ENCODE data around the gene B9D1. TPM values are rescaled to one million over a fixed set of nuclear protein-coding genes. Genes with fewer than 3 reads are reported as not detected.
A peak's percentile ranks its signal among the peaks of the same experiment; 100 is the strongest.

The B9D1 gene
- total RNA-seq, 2 donors from 2014 or later, result 18.7 to 24.6 TPM

DNA sequence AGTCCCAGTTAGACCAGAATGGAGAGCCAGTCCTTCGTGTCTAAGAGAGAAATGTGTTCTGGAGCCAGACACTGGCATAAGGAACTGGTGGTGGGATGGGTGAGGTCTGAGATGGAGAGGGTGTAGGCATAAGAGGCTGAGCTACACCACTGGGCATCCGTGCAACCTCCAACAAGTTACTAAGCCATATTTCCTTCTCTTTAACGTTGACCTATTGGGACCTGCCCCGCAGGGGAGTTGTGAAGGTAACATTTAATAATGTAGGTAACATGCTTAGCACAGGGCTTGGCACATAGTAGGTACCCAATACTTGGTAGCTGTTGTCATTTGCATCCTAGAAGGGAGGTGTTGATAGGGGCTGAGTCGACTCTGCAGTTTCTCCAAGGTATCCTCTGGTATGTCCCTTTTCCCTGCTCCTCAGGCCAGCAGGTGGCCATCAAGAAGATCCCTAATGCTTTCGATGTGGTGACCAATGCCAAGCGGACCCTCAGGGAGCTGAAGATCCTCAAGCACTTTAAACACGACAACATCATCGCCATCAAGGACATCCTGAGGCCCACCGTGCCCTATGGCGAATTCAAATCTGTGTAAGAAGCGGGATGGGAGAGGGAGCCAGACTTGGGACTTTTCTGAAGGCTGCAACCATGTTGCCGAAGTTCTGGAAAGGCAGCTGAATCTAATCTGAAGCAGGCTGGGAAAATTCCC lies 17.0 kb upstream of the B9D1 start:
- H3K4me3 ChIP-seq, result peak overlapping the region; percentile 91 to 98
- H3K9me3 ChIP-seq, result no peaks in the 10 kb centered on the region
- peaks cover 46% of the 10 kb centered on the region for H3K36me3 ChIP-seq
- no peak for DNase-seq (ENCODE audit: low spot score)
- TF ChIP-seq, protein P1, sequence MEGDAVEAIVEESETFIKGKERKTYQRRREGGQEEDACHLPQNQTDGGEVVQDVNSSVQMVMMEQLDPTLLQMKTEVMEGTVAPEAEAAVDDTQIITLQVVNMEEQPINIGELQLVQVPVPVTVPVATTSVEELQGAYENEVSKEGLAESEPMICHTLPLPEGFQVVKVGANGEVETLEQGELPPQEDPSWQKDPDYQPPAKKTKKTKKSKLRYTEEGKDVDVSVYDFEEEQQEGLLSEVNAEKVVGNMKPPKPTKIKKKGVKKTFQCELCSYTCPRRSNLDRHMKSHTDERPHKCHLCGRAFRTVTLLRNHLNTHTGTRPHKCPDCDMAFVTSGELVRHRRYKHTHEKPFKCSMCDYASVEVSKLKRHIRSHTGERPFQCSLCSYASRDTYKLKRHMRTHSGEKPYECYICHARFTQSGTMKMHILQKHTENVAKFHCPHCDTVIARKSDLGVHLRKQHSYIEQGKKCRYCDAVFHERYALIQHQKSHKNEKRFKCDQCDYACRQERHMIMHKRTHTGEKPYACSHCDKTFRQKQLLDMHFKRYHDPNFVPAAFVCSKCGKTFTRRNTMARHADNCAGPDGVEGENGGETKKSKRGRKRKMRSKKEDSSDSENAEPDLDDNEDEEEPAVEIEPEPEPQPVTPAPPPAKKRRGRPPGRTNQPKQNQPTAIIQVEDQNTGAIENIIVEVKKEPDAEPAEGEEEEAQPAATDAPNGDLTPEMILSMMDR (IDR thresholded peaks at IDR 0.05), result no peak
- H3K4me1 ChIP-seq, result peaks cover 0 to 29% of the 10 kb centered on the region in 2 donors
- no peaks in the 10 kb centered on the region for H3K27me3 ChIP-seq
- peak overlapping the region; percentile 95 for H3K27ac ChIP-seq

DNA sequence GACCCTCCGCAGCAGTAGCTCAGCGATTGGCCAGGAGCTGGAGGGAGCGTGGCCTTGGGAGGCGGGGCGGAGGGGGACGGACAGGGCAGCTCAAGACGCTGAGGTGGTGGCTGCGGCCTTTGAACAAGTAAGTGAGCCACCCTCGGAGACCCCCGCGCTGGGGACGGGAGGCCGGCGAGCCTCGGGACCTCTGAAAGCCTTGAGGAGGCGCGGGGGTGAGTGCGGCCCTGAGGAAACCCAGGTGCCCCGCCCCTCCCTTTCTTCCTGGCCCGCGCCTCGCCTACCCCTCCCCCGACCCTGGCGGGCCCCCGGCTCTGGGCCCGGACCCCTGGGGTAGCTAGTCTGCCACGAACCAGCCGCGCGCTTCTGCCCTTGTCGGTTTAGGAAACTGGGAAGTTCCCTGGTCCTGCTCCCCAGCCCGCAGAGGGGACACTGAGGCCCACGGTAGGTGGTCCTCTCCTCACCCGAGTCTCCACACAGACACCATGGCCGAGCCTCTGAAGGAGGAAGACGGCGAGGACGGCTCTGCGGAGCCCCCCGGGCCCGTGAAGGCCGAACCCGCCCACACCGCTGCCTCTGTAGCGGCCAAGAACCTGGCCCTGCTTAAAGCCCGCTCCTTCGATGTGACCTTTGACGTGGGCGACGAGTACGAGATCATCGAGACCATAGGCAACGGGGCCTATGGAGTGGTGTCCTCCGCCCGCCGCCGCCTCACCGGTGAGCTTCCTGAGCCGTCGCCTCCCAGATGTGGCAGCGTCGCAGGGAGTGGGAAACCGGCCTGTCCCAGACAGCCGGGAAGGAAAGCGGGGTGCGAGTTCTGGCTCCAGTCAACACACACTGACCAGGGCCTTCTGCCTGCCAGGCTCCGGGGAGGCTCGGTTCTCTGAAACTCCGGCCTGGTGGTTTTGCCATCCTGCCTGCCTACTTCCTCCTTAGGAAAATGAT lies 16.2 kb upstream of the B9D1 start, which contains the start of gene MAPK7:
Gene MAPK7 (plus strand): TSS at position 83 of the 945 bp plus-strand sequence. CDS start 403 bp downstream, at position 486.
- Histone ChIP-seq H3K9me3 (no peaks in the 10 kb centered on the region), H3K27ac (peak within 1 kb of the TSS; percentile 95), H3K4me1 (peaks cover 0 to 21% of the 10 kb centered on the region in 2 donors), H3K27me3 (no peaks in the 10 kb centered on the region), H3K36me3 (peaks cover 42% of the 10 kb centered on the region), H3K4me3 (peak within 1 kb of the TSS; percentile 91 to 98)
- no peak for DNase-seq (ENCODE audit: low spot score)
- TF ChIP-seq, protein P1 (IDR thresholded peaks at IDR 0.05), result no peak

DNA sequence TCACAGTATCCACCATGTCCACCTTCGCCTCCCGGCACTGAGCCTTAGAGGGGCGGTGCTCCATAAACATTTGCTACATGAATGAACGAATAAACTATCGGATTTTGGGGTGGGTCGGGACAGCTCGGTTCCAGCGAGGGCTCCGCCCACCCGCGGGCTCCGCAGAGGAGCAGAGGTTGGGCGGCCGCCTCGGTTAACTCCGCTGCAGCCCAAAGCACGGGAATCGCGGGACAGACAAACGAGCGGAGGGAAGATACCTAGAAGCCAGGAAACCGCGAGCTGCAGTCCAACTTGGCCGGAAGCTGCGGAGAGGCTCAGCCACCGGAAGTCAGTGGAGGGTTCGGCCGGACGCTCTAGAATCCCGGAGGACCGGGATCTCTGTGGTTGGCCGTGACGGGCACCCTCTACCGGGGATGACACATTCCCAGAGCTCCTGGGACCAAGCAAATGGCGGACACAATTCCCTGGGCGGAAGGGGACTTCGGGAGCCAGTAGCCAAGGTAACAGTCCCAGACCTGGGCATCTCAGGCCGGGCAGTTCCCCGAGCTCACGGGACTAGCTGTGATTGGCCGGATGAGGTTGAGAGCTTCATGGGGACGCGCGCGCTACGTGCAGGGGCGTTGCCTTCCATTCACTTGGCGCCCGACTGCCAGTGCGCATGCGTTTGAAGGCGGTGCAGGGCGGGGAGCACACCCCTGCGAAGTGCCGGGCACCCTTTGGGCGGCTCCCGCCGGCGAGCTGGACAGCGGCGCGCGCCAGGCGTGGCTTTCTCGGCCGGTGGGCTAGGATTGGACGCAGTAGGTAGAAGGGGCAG lies 15.3 kb upstream of the B9D1 start:
- no peaks in the 10 kb centered on the region for H3K9me3 ChIP-seq
- no peaks in the 10 kb centered on the region for H3K27me3 ChIP-seq
- peak; percentile 99 for DNase-seq (ENCODE audit: low spot score)
- H3K36me3 ChIP-seq, result peaks cover 33% of the 10 kb centered on the region
- TF ChIP-seq, protein P1 (IDR thresholded peaks at IDR 0.05), result no peak
- H3K4me3 ChIP-seq, result peak overlapping the region; percentile 91 to 98
- H3K4me1 ChIP-seq, result peaks cover 0 to 20% of the 10 kb centered on the region in 2 donors
- H3K27ac ChIP-seq, result peak overlapping the region; percentile 95

DNA sequence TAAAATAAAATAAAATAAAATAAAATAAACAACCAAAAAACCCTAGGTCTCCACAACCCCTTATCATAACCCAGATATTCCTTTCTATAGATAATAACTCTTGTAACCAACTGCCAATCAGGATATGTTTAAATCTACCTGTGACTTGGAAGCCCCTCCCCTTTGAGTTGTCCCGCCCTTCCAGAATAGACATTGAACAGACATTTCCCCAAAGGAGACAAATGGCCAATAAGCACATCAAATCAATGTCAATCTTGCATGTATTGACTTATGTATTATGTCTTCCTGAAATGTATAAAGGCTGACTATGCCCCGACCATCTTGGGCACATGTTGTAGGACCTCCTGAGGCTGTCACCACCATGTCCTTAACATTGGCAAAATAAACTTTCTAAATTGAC lies 14.3 kb upstream of the B9D1 start:
- TF ChIP-seq, protein P1 (IDR thresholded peaks at IDR 0.05), result no peak
- H3K27me3 ChIP-seq, result no peaks in the 10 kb centered on the region
- peak overlapping the region; percentile 95 for H3K27ac ChIP-seq
- peaks cover 23% of the 10 kb centered on the region for H3K36me3 ChIP-seq
- peaks cover 0 to 23% of the 10 kb centered on the region in 2 donors for H3K4me1 ChIP-seq
- H3K9me3 ChIP-seq, result no peaks in the 10 kb centered on the region
- peak overlapping the region; percentile 91 to 98 for H3K4me3 ChIP-seq
- DNase-seq (ENCODE audit: low spot score), result no peak

DNA sequence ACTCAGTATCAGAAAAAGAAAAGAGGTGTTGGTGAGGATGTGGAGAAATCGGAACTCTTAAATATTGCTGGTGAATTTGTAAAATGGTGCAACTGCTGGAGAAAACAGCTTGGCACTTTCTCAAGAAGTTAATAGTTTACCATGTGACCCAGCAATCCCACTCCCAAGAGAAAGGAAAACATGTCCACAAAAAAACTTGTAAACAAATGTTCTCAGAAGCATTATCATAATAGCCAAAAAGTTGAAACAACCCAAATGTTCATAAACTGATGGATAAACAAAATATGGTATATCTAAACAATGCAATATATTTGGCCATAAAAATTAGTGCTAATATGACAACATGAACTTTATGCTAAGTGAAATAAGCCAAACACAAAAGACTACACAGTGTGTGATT lies 13.2 kb upstream of the B9D1 start:
- TF ChIP-seq, protein P1 (IDR thresholded peaks at IDR 0.05), result no peak
- Histone ChIP-seq H3K4me1 (peaks cover 0 to 31% of the 10 kb centered on the region in 2 donors), H3K4me3 (no peak overlapping the region), H3K27me3 (no peaks in the 10 kb centered on the region), H3K9me3 (no peaks in the 10 kb centered on the region), H3K27ac (no peak overlapping the region), H3K36me3 (peaks cover 12% of the 10 kb centered on the region)
- no peak for DNase-seq (ENCODE audit: low spot score)
